Measurements from ENCODE around the gene ATP8B4. TPM values are rescaled to one million over a fixed set of nuclear protein-coding genes. Genes with fewer than 3 reads are reported as not detected.

ATP8B4 gene
- total and polyA plus RNA-seq, 3 donors from 2014 or later, result 2.4 to 6.1 (median 2.5) TPM

GRCh38 chr15:49926740-49927139 lies 192.3 kb downstream of the ATP8B4 start:
- Histone ChIP-seq H3K4me3 (no peak overlapping the region), H3K9me3 (no peaks in the 10 kb centered on the region), H3K4me1 (no peaks in the 10 kb centered on the region), H3K36me3 (ENCODE audit: low read depth, missing control alignments) (no peaks in the 10 kb centered on the region), H3K27me3 (no peaks in the 10 kb centered on the region), H3K27ac (no peak overlapping the region)
- 78 to 93% methylated on average over 3 of the region's 3 CpGs for WGBS, 2 donors
- no peak for DNase-seq
- TF ChIP-seq POLR2A (IDR thresholded peaks at IDR 0.05) (no peak), CTCF (IDR thresholded peaks at IDR 0.05) (no peak)
- intact Hi-C loops (cut with DNase I; ENCODE audit: low total_unique reads), result no loop called here

- no peaks in the 10 kb centered on the region for H3K9me3 ChIP-seq
- DNase-seq, result no peak
- WGBS, 2 donors, result 89 to 92% methylated on average over 2 of the region's 2 CpGs
- TF ChIP-seq CTCF (IDR thresholded peaks at IDR 0.05) (no peak), POLR2A (IDR thresholded peaks at IDR 0.05) (no peak)
- H3K27ac ChIP-seq, result no peak overlapping the region
- no peaks in the 10 kb centered on the region for H3K36me3 ChIP-seq (ENCODE audit: low read depth, missing control alignments)
- intact Hi-C loops (cut with DNase I; ENCODE audit: low total_unique reads), result no loop called here
- H3K27me3 ChIP-seq, result no peaks in the 10 kb centered on the region
- H3K4me3 ChIP-seq, result no peak overlapping the region
- H3K4me1 ChIP-seq, result peaks cover 4% of the 10 kb centered on the region
Measured at GRCh38 chr15:49923671-49924070, 195.4 kb downstream of the ATP8B4 start.

GRCh38 chr15:49919034-49919433 lies 200.0 kb downstream of the ATP8B4 start:
- Histone ChIP-seq H3K4me3 (no peak overlapping the region), H3K4me1 (peaks cover 4% of the 10 kb centered on the region), H3K9me3 (no peaks in the 10 kb centered on the region), H3K27me3 (no peaks in the 10 kb centered on the region), H3K27ac (no peak overlapping the region), H3K36me3 (ENCODE audit: low read depth, missing control alignments) (no peaks in the 10 kb centered on the region)
- TF ChIP-seq POLR2A (IDR thresholded peaks at IDR 0.05) (no peak), CTCF (IDR thresholded peaks at IDR 0.05) (no peak)
- WGBS, 2 donors, result 39 to 56% methylated on average over 2 of the region's 2 CpGs
- intact Hi-C loops (cut with DNase I; ENCODE audit: low total_unique reads), result no loop called here
- DNase-seq, result no peak

- H3K9me3 ChIP-seq, result no peaks in the 10 kb centered on the region
- H3K4me1 ChIP-seq, result peaks cover 4% of the 10 kb centered on the region
- H3K36me3 ChIP-seq (ENCODE audit: low read depth, missing control alignments), result no peaks in the 10 kb centered on the region
- DNase-seq, result peak; percentile 17
- intact Hi-C loops (cut with DNase I; ENCODE audit: low total_unique reads), result no loop called here
- H3K4me3 ChIP-seq, result no peak overlapping the region
- no peak overlapping the region for H3K27ac ChIP-seq
- WGBS, 2 donors, result 15 to 29% methylated on average over 1 of the region's 1 CpG
- no peak for TF ChIP-seq CTCF (IDR thresholded peaks at IDR 0.05)
- TF ChIP-seq POLR2A (IDR thresholded peaks at IDR 0.05), result no peak
- H3K27me3 ChIP-seq, result no peaks in the 10 kb centered on the region
Measured at GRCh38 chr15:49918121-49918520, 200.9 kb downstream of the ATP8B4 start.

- Histone ChIP-seq H3K4me3 (no peak overlapping the region), H3K36me3 (ENCODE audit: low read depth, missing control alignments) (no peaks in the 10 kb centered on the region), H3K9me3 (no peaks in the 10 kb centered on the region), H3K27me3 (no peaks in the 10 kb centered on the region), H3K27ac (no peak overlapping the region), H3K4me1 (peaks cover 4% of the 10 kb centered on the region)
- intact Hi-C loops (cut with DNase I; ENCODE audit: low total_unique reads), result no loop called here
- DNase-seq, result no peak
- WGBS, 2 donors, result 46 to 54% methylated on average over 2 of the region's 2 CpGs
- TF ChIP-seq CTCF (IDR thresholded peaks at IDR 0.05) (no peak), POLR2A (IDR thresholded peaks at IDR 0.05) (no peak)
Measured at GRCh38 chr15:49916998-49917397, 202.0 kb downstream of the ATP8B4 start.

Data from testis (tissue), 3 donors.